IMR-90 (cell line): ENCODE results near the gene CAPN3. TPM values are rescaled to one million over a fixed set of nuclear protein-coding genes. Genes with fewer than 3 reads are reported as not detected.

Source experiments
- ATAC-seq: fragments of 200-7000 bp; cut with Tn5 transposase; 2 replicates; pipeline ENCODE4 v1.9.1; 2020; ENCODE audit warnings: low read depth, mild to moderate bottlenecking, moderate library complexity
- BruUV-seq: library from RNA; stranded (reverse); fragments of 400-500 nt; replicated peaks from 2 replicates; lab custom pipeline; 2021; lab: Mats Ljungman, UMichigan
- CTCF ChIA-PET: fragments of 300-600 bp; formaldehyde crosslinking; extraction: SDS; loops from one replicate; lab custom pipeline; 2021; ENCODE audit warnings: antibody characterized with exemption; lab: Yijun Ruan, JAX
- POLR2A ChIA-PET: fragments of 300-600 bp; sonication (Branson Sonifier 250); formaldehyde crosslinking; loops from one replicate; lab custom pipeline; 2022; ENCODE audit warnings: antibody characterized with exemption; ENCODE audit not compliant: unreplicated experiment; lab: Charles Lee
- DNase-seq: peaks from one replicate; pipeline ENCODE4 v3.0.0; 2013
- H2AFZ ChIP-seq: replicated peaks from 2 replicates; pipeline ENCODE3; 2013; ENCODE audit warnings: low read length, mild to moderate bottlenecking; ENCODE audit not compliant: poor library complexity
- H2AK5ac ChIP-seq: 2 replicates; pipeline ENCODE4 v1.6.1; 2013; ENCODE audit warnings: low read depth, low read length, inconsistent platforms
- H2AK9ac ChIP-seq: replicated peaks from 2 replicates; pipeline ENCODE3; 2013; ENCODE audit warnings: mild to moderate bottlenecking, low read depth, low read length, moderate library complexity; ENCODE audit not compliant: poor library complexity
- H2BK120ac ChIP-seq: 2 replicates; pipeline ENCODE4 v1.6.1; 2013; ENCODE audit warnings: low read depth, low read length, inconsistent platforms
- H2BK15ac ChIP-seq: 3 replicates; pipeline ENCODE4 v1.6.1; 2013; ENCODE audit warnings: low read depth, low read length, inconsistent platforms
- H2BK20ac ChIP-seq: 2 replicates; pipeline ENCODE4 v1.6.1; 2013; ENCODE audit warnings: low read depth, mild to moderate bottlenecking, inconsistent platforms, low read length, moderate library complexity
- H2BK5ac ChIP-seq: 2 replicates; pipeline ENCODE4 v1.6.1; 2013; ENCODE audit warnings: mild to moderate bottlenecking, low read depth, low read length, inconsistent platforms; ENCODE audit not compliant: poor library complexity, severe bottlenecking
- H3K14ac ChIP-seq: replicated peaks from 2 replicates; pipeline ENCODE4 v1.6.1; 2013; ENCODE audit warnings: low read depth, low read length, inconsistent platforms
- H3K18ac ChIP-seq: 2 replicates; pipeline ENCODE4 v1.6.1; 2013; ENCODE audit warnings: low read depth, low read length, control low read depth
- H3K23ac ChIP-seq: 2 replicates; pipeline ENCODE4 v1.6.1; 2013; ENCODE audit warnings: low read depth, low read length, inconsistent platforms
- H3K27ac ChIP-seq: 2 replicates; pipeline ENCODE4 v1.5.1; 2013; ENCODE audit warnings: mild to moderate bottlenecking, control low read depth, low read length; ENCODE audit not compliant: insufficient read depth
- H3K27me3 ChIP-seq: 2 replicates; pipeline ENCODE4 v1.6.1; 2013; ENCODE audit warnings: low read length; ENCODE audit not compliant: control insufficient read depth, insufficient read depth
- H3K36me3 ChIP-seq: 2 replicates; pipeline ENCODE4 v1.6.1; 2013; ENCODE audit warnings: low read length, mixed read lengths; ENCODE audit not compliant: control insufficient read depth, insufficient read depth
- H3K4ac ChIP-seq: 2 replicates; pipeline ENCODE4 v1.6.1; 2013; ENCODE audit warnings: low read depth, low read length, inconsistent platforms
- H3K4me1 ChIP-seq: 2 replicates; pipeline ENCODE4 v1.6.1; 2013; ENCODE audit warnings: low read length, mixed read lengths; ENCODE audit not compliant: control insufficient read depth, insufficient read depth
- H3K4me2 ChIP-seq: 2 replicates; pipeline ENCODE4 v1.6.1; 2013; ENCODE audit warnings: low read depth, mild to moderate bottlenecking, control low read depth, low read length, moderate library complexity
- H3K4me3 ChIP-seq: 2 replicates; pipeline ENCODE4 v1.5.1; 2013; ENCODE audit warnings: low read depth, mild to moderate bottlenecking, control low read depth, low read length, moderate library complexity; ENCODE audit not compliant: insufficient read depth
- H3K56ac ChIP-seq: 2 replicates; pipeline ENCODE4 v1.6.1; 2013; ENCODE audit warnings: low read length, inconsistent platforms; ENCODE audit not compliant: insufficient read depth; ENCODE audit errors: extremely low read depth
- H3K79me1 ChIP-seq, 2 experiments: 2 replicates each; pipeline ENCODE4 v1.6.1; 2013; ENCODE audit warnings: low read length in 2 of 2, inconsistent platforms in 1 of 2, low read depth in 1 of 2
- H3K9ac ChIP-seq: 2 replicates; pipeline ENCODE4 v1.6.1; 2013; ENCODE audit warnings: low read depth, low read length, control low read depth
- H3K9me1 ChIP-seq: 2 replicates; pipeline ENCODE4 v1.6.1; 2013; ENCODE audit warnings: low read length, inconsistent platforms; ENCODE audit not compliant: insufficient read depth
- H3K9me3 ChIP-seq: 2 replicates; pipeline ENCODE4 v1.6.1; 2013; ENCODE audit warnings: low read length; ENCODE audit not compliant: control insufficient read depth, insufficient read depth
- H4K20me1 ChIP-seq: 2 replicates; pipeline ENCODE4 v1.6.1; 2013; ENCODE audit warnings: low read length, inconsistent platforms; ENCODE audit not compliant: insufficient read depth
- H4K5ac ChIP-seq: 2 replicates; pipeline ENCODE4 v1.6.1; 2013; ENCODE audit warnings: mild to moderate bottlenecking, low read depth, low read length, control low read depth
- H4K8ac ChIP-seq, 2 experiments: 2 replicates each; pipeline ENCODE4 v1.6.1; 2013; ENCODE audit warnings: low read depth in 2 of 2, low read length in 2 of 2, control low read depth in 1 of 2, inconsistent platforms in 1 of 2
- H4K91ac ChIP-seq: 2 replicates; pipeline ENCODE4 v1.6.1; 2013; ENCODE audit warnings: low read depth, low read length, inconsistent platforms; ENCODE audit not compliant: insufficient read depth
- CEBPB ChIP-seq: IDR thresholded peaks from 2 replicates; pipeline ENCODE4 v1.6.1; 2012; ENCODE audit warnings: low read depth, low read length, improper control_type of control experiment
- WGBS, 2 experiments: methylation state at CpG; one replicate each; pipeline versions ENCODE4 v1.1.5 to v1.1.7; 2013; ENCODE audit warnings: missing lambda C conversion rate in 2 of 2; ENCODE audit not compliant: insufficient read length in 1 of 2; ENCODE audit errors: extremely low coverage in 2 of 2; 5-methylcytosine and 5-hydroxymethylcytosine counted together
- dilution Hi-C: fragments of 300-500 bp; cut with HindIII; formaldehyde crosslinking; loops from one replicate; pipeline ENCODE4 v1.14.3; 2018; ENCODE audit warnings: low sequenced_read_pairs; ENCODE audit not compliant: unreplicated experiment
- in situ Hi-C: fragments of 300-500 bp; cut with MboI; formaldehyde crosslinking; loops from 3 replicates; pipeline ENCODE4 v1.14.3; 2019; ENCODE audit warnings: low sequenced_read_pairs, inconsistent platforms, mixed read lengths
- intact Hi-C: fragments of 100-400 bp; cut with micrococcal nuclease; formaldehyde crosslinking; loops from 2 replicates; pipeline ENCODE4 v1.10.0; 2022
- polyA plus RNA-seq, 3 experiments: library from polyadenylated mRNA; depleted of rRNA; stranded (reverse); fragments of >200 nt; gene quantifications; 2 replicates each; pipeline ENCODE4 v1.2.3, GENCODE V29; 2012; ENCODE audit warnings: low replicate concordance in 1 of 3
- total RNA-seq: library from RNA; depleted of rRNA; stranded (reverse); fragments of >200 nt; gene quantifications from 2 replicates; pipeline ENCODE4 v1.2.3, GENCODE V29; 2012

Gene CAPN3
- total and polyA plus RNA-seq, 2 of the 4 experiments (the other 2 are of a cell fraction) = 1.1 to 1.4 TPM

- POLR2A ChIA-PET = interaction anchor here (0.5 kb wide), 1 partner anchor 101 kb away, joined by 5 read pairs; no protein-coding TSS in a partner anchor
Measured at GRCh38 chr15:42384597-42384996, 25.3 kb downstream of the CAPN3 start.

More at GRCh38 chr15:42384597-42384996, 25.3 kb downstream of the CAPN3 start:
- Histone ChIP-seq H2BK5ac (no peak overlapping the region), H3K4me3 (no peak overlapping the region), H3K9me3 (no peaks in the 10 kb centered on the region), H3K9me1 (peaks cover 14% of the 10 kb centered on the region; the same call in 1 of the 2 replicates), H3K18ac (no peak overlapping the region), H3K4me1 (peaks cover 6% of the 10 kb centered on the region), H3K23ac (no peak overlapping the region), H2AK9ac (no peak overlapping the region), H3K79me1 (no peaks in the 10 kb centered on the region), H4K5ac (no peak overlapping the region), H3K4me2 (no peak overlapping the region), H2BK15ac (no peak overlapping the region), H3K36me3 (no peaks in the 10 kb centered on the region), H2AFZ (no peak overlapping the region), H3K14ac (no peak overlapping the region), H4K20me1 (no peaks in the 10 kb centered on the region), H4K8ac (no peak overlapping the region), H2BK20ac (no peak overlapping the region), H2AK5ac (no peak overlapping the region), H3K9ac (no peak overlapping the region), H4K91ac (no peak overlapping the region), H3K4ac (no peak overlapping the region), H2BK120ac (no peak overlapping the region), H3K27me3 (no peaks in the 10 kb centered on the region), H3K27ac (no peak overlapping the region), H3K56ac (no peak overlapping the region)
- 38% methylated on average over 1 of the region's 4 CpGs; no CpG with 5 or more reads in 1 of the 2 experiments for WGBS, 2 experiments
- BruUV-seq = no TSS peak
- intact Hi-C loops (no loop called here), dilution Hi-C loops (no loop called here), in situ Hi-C loops (no loop called here)
- CTCF ChIA-PET = interaction anchor here (1.2 kb wide), 2 partner anchors 8 to 10 kb away, joined by 5 to 8 read pairs; no protein-coding TSS in a partner anchor
- no peak for TF ChIP-seq CEBPB
- no peak for ATAC-seq
- no peak for DNase-seq
